Liver (tissue), 9 donors: ENCODE data around the gene GOLGA1. TPM values are rescaled to one million over a fixed set of nuclear protein-coding genes. Genes with fewer than 3 reads are reported as not detected.

Source experiments
- DNase-seq: peaks from one replicate; pipeline ENCODE4 v3.0.0-alpha.2; 2017; ENCODE audit warnings: low spot score
- H3K27ac ChIP-seq, 2 donors: one replicate each; pipeline ENCODE4 v1.7.0; 2013; ENCODE audit warnings: inconsistent platforms in 2 of 2, low read length in 2 of 2, control low read depth in 1 of 2, low read depth in 1 of 2, mild to moderate bottlenecking in 1 of 2
- H3K27me3 ChIP-seq, 4 donors: one replicate each; pipeline versions ENCODE4 v1.6.1 to v1.7.0; 2013; ENCODE audit warnings: low read length in 3 of 4, inconsistent platforms in 1 of 4, mild to moderate bottlenecking in 1 of 4, moderate library complexity in 1 of 4; ENCODE audit not compliant: control insufficient read depth in 4 of 4, insufficient read depth in 4 of 4
- H3K36me3 ChIP-seq, 4 donors: one replicate each; pipeline versions ENCODE4 v1.6.1 to v1.7.0; 2013; ENCODE audit warnings: low read length in 3 of 4, mild to moderate bottlenecking in 3 of 4, low read depth in 1 of 4, moderate library complexity in 1 of 4; ENCODE audit not compliant: control insufficient read depth in 4 of 4, insufficient read depth in 3 of 4
- H3K4me1 ChIP-seq, 4 donors: one replicate each; pipeline versions ENCODE4 v1.6.1 to v1.7.0; 2013; ENCODE audit warnings: low read length in 3 of 4, mild to moderate bottlenecking in 3 of 4, moderate library complexity in 1 of 4; ENCODE audit not compliant: control insufficient read depth in 4 of 4, insufficient read depth in 4 of 4
- H3K4me3 ChIP-seq, 3 donors: one replicate each; pipeline versions ENCODE4 v1.6.1 to v1.7.0; 2013; ENCODE audit warnings: low read length in 3 of 3, control low read depth in 1 of 3, low read depth in 1 of 3, mild to moderate bottlenecking in 1 of 3
- H3K9ac ChIP-seq, 2 donors: one replicate each; pipeline ENCODE4 v1.7.0; 2013; ENCODE audit warnings: low read length in 2 of 2, mild to moderate bottlenecking in 2 of 2, moderate library complexity in 2 of 2, control low read depth in 1 of 2, low read depth in 1 of 2
- H3K9me3 ChIP-seq, 4 donors: one replicate each; pipeline versions ENCODE4 v1.6.1 to v1.7.0; 2013; ENCODE audit warnings: low read length in 3 of 4; ENCODE audit not compliant: control insufficient read depth in 4 of 4
- EGR1 ChIP-seq, 2 donors: IDR thresholded peaks; 2 replicates each; pipeline ENCODE4 v1.6.1; 2016 to 2018; ENCODE audit warnings: antibody characterized with exemption in 2 of 2, low read depth in 2 of 2
- FOXA1 ChIP-seq: IDR thresholded peaks from 2 replicates; pipeline ENCODE4 v1.6.1; 2016; ENCODE audit warnings: antibody characterized with exemption
- FOXA2 ChIP-seq: IDR thresholded peaks from 2 replicates; pipeline ENCODE4 v1.6.1; 2016; ENCODE audit warnings: antibody characterized with exemption
- GABPA ChIP-seq, 2 donors: IDR thresholded peaks in 1 of 2; conservative IDR thresholded peaks in 1 of 2; 2 replicates each; pipeline ENCODE4 v1.6.1; 2016; ENCODE audit warnings: antibody characterized with exemption in 2 of 2, mild to moderate bottlenecking in 1 of 2, moderate library complexity in 1 of 2
- HNF4A ChIP-seq, 2 donors: conservative IDR thresholded peaks; 2 replicates each; pipeline ENCODE4 v1.6.1; 2016; ENCODE audit warnings: antibody characterized with exemption in 2 of 2, mild to moderate bottlenecking in 2 of 2
- HNF4G ChIP-seq: IDR thresholded peaks from 2 replicates; pipeline ENCODE4 v1.6.1; 2016; ENCODE audit warnings: antibody characterized with exemption
- JUND ChIP-seq, 2 donors: IDR thresholded peaks; 2 replicates each; pipeline ENCODE4 v1.6.1; 2016; ENCODE audit warnings: antibody characterized with exemption in 2 of 2
- NR2F2 ChIP-seq: IDR thresholded peaks from 2 replicates; pipeline ENCODE4 v1.6.1; 2016; ENCODE audit warnings: antibody characterized with exemption
- RAD21 ChIP-seq, 2 donors: IDR thresholded peaks; 2 replicates each; pipeline ENCODE4 v1.6.1; 2016; ENCODE audit warnings: antibody characterized with exemption in 2 of 2, mild to moderate bottlenecking in 2 of 2
- RXRA ChIP-seq, 2 donors: IDR thresholded peaks; 2 replicates each; pipeline ENCODE4 v1.6.1; 2017 to 2018; ENCODE audit warnings: antibody characterized with exemption in 2 of 2, mild to moderate bottlenecking in 1 of 2
- SP1 ChIP-seq: IDR thresholded peaks from 2 replicates; pipeline ENCODE4 v1.6.1; 2018; ENCODE audit warnings: antibody characterized with exemption, mild to moderate bottlenecking
- TAF1 ChIP-seq: conservative IDR thresholded peaks from 2 replicates; pipeline ENCODE4 v1.6.1; 2016; ENCODE audit warnings: antibody characterized with exemption, mild to moderate bottlenecking
- YY1 ChIP-seq: IDR thresholded peaks from 2 replicates; pipeline ENCODE4 v1.6.1; 2016; ENCODE audit warnings: antibody characterized with exemption, mild to moderate bottlenecking
- WGBS: extraction: QIAGEN DNeasy Blood & Tissue Kit; methylation state at CpG from one replicate; pipeline ENCODE4 v1.1.7; 2013; 5-methylcytosine and 5-hydroxymethylcytosine counted together
- polyA plus RNA-seq, 2 donors: library from polyadenylated mRNA; stranded (reverse) in 1 of 2; unstranded in 1 of 2; fragments of 200-250 nt in 1 of 2; fragments of >200 nt in 1 of 2; fragmentation: Nextera tagmentation in 1 of 2; extraction: Ambion mirVana in 1 of 2; gene quantifications; one replicate each; pipeline versions ENCODE4 v1.2.1 to v1.2.3, GENCODE V29; 2013 to 2015
- total RNA-seq, 2 donors: library from RNA; depleted of rRNA; stranded (reverse); fragments of >200 nt; gene quantifications; one replicate each; pipeline ENCODE4 v1.2.3, GENCODE V29; 2014
- TF ChIP-seq, protein P1 (sequence below): IDR thresholded peaks from 2 replicates; pipeline ENCODE4 v1.6.1; 2016; ENCODE audit warnings: antibody characterized with exemption
- TF ChIP-seq, protein P2 (sequence below): IDR thresholded peaks from 2 replicates; pipeline ENCODE4 v1.6.1; 2016; ENCODE audit warnings: antibody characterized with exemption, mild to moderate bottlenecking
- TF ChIP-seq, protein P3 (sequence below): IDR thresholded peaks from 2 replicates; pipeline ENCODE4 v1.6.1; 2016; ENCODE audit warnings: antibody characterized with exemption
- TF ChIP-seq, protein P4 (sequence below): IDR thresholded peaks from 2 replicates; pipeline ENCODE4 v1.6.1; 2016; ENCODE audit warnings: antibody characterized with exemption
- TF ChIP-seq, protein P5 (sequence below): fragments of 150-350 bp; IDR thresholded peaks from 2 replicates; pipeline ENCODE4 v1.5.1; 2017; ENCODE audit warnings: improper control_type of control experiment, low read depth, low read length; ENCODE audit not compliant: missing input control
- donor health status: healthy.
- donor health status: healthy.
- donor health status: healthy.
- donor health status: healthy.
- donor health status: healthy.

GOLGA1 gene
- total and polyA plus RNA-seq, 4 donors: 5.9 to 17.6 (median 8.9) TPM

DNA sequence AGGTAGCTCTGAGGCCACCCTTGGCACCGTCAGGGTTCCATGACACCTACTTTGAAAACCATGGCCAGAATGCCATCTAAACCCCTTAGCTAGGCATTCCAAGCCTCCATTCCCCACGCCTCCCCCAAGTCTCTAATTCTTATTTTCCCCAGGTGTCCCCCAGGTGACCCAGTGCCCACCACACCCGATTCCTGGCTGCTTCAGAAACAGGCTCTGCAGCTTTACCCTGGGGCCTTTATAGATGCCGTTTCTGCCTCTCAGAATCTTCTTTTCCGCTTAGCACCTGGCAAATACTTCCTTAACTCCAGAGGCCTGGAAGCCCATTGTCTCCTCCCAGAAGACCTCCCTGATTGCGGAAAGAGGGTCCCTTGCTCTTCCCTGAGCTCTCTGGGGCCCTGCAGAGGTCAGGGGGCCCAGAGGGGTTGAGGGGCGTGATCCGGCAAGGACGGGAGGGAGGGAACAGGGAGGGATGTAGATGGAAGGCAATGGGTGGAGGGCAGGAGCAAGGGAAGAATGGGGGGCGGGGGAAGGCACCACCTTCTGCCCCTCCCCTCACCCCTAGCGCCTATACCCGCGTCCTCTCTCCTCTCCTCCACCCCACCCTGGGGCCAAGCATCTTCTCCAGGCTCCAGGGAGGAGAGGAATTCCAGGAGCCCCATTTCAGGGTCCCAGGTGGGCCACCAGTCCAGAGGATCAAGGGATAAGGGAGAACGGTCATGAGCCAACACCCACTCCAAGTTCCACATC is 99.6 kb downstream of the GOLGA1 start:
- Histone ChIP-seq H3K27ac (no peak overlapping the region), H3K9me3 (no peaks in the 10 kb centered on the region), H3K4me3 (no peak overlapping the region), H3K36me3 (no peaks in the 10 kb centered on the region), H3K9ac (no peak overlapping the region), H3K4me1 (no peaks in the 10 kb centered on the region), H3K27me3 (no peaks in the 10 kb centered on the region)
- TF ChIP-seq, protein P1, sequence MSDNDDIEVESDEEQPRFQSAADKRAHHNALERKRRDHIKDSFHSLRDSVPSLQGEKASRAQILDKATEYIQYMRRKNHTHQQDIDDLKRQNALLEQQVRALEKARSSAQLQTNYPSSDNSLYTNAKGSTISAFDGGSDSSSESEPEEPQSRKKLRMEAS: no peak
- TF ChIP-seq, protein P2, sequence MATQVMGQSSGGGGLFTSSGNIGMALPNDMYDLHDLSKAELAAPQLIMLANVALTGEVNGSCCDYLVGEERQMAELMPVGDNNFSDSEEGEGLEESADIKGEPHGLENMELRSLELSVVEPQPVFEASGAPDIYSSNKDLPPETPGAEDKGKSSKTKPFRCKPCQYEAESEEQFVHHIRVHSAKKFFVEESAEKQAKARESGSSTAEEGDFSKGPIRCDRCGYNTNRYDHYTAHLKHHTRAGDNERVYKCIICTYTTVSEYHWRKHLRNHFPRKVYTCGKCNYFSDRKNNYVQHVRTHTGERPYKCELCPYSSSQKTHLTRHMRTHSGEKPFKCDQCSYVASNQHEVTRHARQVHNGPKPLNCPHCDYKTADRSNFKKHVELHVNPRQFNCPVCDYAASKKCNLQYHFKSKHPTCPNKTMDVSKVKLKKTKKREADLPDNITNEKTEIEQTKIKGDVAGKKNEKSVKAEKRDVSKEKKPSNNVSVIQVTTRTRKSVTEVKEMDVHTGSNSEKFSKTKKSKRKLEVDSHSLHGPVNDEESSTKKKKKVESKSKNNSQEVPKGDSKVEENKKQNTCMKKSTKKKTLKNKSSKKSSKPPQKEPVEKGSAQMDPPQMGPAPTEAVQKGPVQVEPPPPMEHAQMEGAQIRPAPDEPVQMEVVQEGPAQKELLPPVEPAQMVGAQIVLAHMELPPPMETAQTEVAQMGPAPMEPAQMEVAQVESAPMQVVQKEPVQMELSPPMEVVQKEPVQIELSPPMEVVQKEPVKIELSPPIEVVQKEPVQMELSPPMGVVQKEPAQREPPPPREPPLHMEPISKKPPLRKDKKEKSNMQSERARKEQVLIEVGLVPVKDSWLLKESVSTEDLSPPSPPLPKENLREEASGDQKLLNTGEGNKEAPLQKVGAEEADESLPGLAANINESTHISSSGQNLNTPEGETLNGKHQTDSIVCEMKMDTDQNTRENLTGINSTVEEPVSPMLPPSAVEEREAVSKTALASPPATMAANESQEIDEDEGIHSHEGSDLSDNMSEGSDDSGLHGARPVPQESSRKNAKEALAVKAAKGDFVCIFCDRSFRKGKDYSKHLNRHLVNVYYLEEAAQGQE: no peak
- no peak for DNase-seq
- 88% methylated on average over 14 of the region's 14 CpGs for WGBS

DNA sequence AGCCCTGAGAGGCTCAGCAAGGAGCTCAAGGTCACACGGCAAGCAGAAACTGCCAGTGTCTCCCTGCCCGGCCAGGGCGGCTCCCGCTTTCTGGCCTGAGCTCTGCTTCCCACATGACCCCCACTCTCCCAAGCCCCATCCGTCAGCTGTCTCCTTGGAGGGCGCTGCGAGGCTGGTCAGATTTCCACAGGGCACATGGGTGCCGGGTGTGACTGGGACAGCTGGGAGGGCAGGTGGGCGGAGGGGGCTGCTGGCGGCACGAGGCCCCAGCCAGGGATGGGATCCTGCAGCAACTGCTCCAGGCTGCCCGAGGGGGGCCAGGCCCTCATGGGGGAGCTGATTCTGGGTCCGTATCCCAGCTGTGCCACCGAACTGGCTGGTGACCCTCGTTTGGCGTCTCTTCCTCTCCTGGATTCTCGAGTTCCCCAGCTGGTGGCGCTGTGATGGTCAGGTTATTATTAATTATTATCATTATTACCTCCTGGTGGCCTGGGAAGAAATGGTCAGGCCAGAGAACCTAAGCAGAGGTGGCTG is 100.5 kb downstream of the GOLGA1 start:
- H3K36me3 ChIP-seq: no peaks in the 10 kb centered on the region
- no peak overlapping the region for H3K9ac ChIP-seq
- H3K4me3 ChIP-seq: no peak overlapping the region
- H3K27ac ChIP-seq: no peak overlapping the region
- 78% methylated on average over 18 of the region's 18 CpGs for WGBS
- no peak for DNase-seq
- no peaks in the 10 kb centered on the region for H3K27me3 ChIP-seq
- no peaks in the 10 kb centered on the region for H3K9me3 ChIP-seq
- TF ChIP-seq FOXA2 (no peak), TAF1 (no peak), RXRA (IDR thresholded peaks at IDR 0.05) (no peak), RAD21 (IDR thresholded peaks at IDR 0.05) (no peak), NR2F2 (no peak), YY1 (no peak), JUND (IDR thresholded peaks at IDR 0.05) (no peak), SP1 (no peak), HNF4G (no peak), GABPA (IDR thresholded peaks at IDR 0.05 in 1 of 2, conservative IDR thresholded peaks at IDR 0.05 in 1 of 2) (no peak), FOXA1 (no peak), HNF4A (conservative IDR thresholded peaks at IDR 0.05) (no peak), EGR1 (IDR thresholded peaks at IDR 0.05; ENCODE audit: low read depth in 2 of 2) (no peak)
- TF ChIP-seq, protein P3, sequence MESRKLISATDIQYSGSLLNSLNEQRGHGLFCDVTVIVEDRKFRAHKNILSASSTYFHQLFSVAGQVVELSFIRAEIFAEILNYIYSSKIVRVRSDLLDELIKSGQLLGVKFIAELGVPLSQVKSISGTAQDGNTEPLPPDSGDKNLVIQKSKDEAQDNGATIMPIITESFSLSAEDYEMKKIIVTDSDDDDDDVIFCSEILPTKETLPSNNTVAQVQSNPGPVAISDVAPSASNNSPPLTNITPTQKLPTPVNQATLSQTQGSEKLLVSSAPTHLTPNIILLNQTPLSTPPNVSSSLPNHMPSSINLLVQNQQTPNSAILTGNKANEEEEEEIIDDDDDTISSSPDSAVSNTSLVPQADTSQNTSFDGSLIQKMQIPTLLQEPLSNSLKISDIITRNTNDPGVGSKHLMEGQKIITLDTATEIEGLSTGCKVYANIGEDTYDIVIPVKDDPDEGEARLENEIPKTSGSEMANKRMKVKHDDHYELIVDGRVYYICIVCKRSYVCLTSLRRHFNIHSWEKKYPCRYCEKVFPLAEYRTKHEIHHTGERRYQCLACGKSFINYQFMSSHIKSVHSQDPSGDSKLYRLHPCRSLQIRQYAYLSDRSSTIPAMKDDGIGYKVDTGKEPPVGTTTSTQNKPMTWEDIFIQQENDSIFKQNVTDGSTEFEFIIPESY: no peak
- TF ChIP-seq, protein P4, sequence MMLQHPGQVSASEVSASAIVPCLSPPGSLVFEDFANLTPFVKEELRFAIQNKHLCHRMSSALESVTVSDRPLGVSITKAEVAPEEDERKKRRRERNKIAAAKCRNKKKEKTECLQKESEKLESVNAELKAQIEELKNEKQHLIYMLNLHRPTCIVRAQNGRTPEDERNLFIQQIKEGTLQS: no peak
- TF ChIP-seq, protein P5, sequence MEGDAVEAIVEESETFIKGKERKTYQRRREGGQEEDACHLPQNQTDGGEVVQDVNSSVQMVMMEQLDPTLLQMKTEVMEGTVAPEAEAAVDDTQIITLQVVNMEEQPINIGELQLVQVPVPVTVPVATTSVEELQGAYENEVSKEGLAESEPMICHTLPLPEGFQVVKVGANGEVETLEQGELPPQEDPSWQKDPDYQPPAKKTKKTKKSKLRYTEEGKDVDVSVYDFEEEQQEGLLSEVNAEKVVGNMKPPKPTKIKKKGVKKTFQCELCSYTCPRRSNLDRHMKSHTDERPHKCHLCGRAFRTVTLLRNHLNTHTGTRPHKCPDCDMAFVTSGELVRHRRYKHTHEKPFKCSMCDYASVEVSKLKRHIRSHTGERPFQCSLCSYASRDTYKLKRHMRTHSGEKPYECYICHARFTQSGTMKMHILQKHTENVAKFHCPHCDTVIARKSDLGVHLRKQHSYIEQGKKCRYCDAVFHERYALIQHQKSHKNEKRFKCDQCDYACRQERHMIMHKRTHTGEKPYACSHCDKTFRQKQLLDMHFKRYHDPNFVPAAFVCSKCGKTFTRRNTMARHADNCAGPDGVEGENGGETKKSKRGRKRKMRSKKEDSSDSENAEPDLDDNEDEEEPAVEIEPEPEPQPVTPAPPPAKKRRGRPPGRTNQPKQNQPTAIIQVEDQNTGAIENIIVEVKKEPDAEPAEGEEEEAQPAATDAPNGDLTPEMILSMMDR: no peak
- TF ChIP-seq, protein P1: no peak
- TF ChIP-seq, protein P2: no peak
- no peaks in the 10 kb centered on the region for H3K4me1 ChIP-seq
